GM21381 (cell line): Measurements from ENCODE around the gene RPL27.

Experiments
- ATAC-seq: cut with Tn5 transposase; IDR thresholded peaks from one replicate; pipeline ENCODE4 v1.9.1; 2021; ENCODE audit warnings: mild to moderate bottlenecking, moderate library complexity; ENCODE audit not compliant: unreplicated experiment

The RPL27 gene

GRCh38 chr17:43020789-43021740 lies 22.8 kb downstream of the RPL27 start:
- no peak for ATAC-seq

DNA sequence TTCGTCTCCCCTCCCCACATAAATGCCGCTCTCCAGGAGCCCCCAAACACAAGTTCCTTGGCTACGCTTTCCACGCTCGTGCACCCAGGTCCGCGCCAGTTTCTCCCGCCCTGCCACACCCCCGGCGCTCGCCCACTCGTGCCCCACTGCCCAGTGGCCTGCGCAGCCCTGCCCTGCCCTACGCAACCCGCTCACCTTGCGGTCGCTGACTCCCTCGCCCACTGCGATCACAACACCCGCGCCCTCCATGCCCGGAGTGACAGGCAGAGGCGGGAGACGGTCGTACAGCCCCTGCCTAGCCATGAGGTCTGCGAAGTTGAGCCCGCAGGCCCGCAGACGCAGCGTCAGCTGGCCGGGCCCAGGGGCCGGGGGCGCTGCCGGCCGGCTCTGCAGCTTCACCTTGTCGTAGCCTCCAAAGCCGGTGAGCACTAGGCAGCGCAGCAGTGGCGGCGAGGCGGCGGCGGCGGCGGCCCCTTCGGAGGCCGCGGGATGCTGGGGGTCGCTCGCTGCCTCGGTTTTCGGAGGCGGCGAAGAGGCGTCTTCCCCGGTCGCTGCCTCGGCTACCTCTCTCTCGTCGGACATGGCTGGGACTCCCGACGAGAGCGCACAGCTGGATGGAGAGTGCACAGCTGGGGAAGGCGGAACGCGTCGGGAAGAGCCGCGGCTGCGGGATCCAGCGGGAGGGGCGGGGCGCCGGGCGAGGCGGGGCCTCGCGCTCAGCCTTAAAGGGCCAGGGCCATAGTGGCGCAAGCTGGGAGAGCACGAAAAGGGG lies 23.7 kb downstream of the RPL27 start, which contains the start of gene VAT1:
Gene VAT1 (minus strand): TSS at position 645 of the 772 bp plus-strand sequence. CDS start 63 bp downstream, at position 582.
- peak; percentile 49 for ATAC-seq

DNA sequence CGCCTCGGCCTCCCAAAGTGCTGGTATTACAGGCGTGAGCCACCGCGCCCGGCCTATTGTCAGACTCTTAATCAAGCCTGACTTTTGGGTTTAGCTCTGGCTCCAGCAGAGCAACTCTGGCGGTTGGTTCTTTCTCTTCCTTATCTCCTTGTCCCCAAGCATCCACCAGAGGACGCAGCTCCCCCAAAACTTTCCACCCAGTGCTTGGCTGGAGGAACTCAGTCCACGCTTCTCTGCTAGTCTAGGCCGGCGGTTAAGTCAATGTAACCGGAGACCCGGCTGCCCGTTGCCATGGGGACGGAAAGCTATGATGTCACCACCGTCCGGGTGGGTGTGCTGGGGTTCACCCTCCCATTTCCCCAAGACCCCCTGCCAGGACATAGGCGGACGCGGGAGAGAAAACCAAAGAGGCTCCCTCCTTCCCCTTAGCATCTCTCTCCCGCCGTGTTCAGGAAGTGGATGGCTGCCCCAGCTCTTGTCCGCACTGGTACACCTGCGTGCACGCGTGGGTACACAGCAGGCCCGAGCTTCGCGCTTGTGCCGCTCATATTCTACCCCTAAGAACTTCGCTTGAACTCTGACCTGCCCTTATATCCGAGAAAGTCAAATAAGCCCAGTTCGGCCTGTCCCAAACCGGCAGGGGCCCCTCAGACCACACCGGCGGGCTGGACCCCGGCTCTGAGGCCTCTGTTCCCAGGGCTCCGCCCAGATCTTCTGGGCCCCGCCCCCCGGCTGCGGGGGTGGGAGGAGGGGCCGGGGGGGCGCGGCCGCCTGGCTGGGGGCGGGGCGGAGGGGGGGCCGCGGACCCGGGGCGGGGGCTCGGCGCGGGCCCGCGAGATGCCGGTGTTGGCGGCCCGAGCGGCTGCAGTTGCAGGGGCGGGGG lies 26.4 kb downstream of the RPL27 start, which contains the start of gene RND2:
Gene RND2 (plus strand): TSS at position 825 of the 883 bp plus-strand sequence. CDS start 117 bp downstream, outside the sequence.
- ATAC-seq, result no peak

DNA sequence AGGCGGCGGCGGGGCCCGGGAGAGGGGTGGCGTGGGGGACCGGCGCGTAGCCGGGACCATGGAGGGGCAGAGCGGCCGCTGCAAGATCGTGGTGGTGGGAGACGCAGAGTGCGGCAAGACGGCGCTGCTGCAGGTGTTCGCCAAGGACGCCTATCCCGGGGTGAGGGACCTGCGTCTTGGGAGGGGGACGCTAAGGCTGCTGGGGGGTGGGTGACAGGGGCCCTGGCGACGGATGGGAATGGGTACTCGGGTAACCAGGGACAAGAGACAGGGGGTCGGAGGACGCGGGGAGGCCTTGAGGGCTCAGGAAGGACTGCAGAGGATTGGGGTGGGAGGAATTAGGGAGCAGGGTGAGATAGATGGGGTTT lies 27.1 kb downstream of the RPL27 start:
- ATAC-seq, result no peak

GRCh38 chr17:43025766-43026537 lies 27.7 kb downstream of the RPL27 start:
- ATAC-seq, result no peak

DNA sequence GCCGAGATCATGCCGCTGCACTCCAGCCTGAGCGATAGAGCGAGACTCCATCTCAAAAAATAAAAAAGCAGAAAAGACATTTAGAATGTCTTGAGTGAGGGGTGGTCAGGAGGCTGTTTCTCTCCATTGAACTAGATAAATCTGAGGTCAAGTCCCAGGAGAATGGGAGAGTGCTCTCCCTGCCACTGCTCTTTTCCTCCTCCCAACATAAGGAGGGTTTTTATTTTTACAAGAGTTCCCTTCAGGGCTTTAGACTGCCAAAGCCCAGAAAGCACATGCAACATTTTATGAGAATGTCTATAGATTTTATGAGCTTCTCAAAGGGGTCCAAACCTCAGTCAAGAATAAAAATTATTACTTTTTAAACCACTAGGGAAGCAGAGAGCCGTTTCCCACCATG lies 28.4 kb downstream of the RPL27 start:
- ATAC-seq, result no peak

DNA sequence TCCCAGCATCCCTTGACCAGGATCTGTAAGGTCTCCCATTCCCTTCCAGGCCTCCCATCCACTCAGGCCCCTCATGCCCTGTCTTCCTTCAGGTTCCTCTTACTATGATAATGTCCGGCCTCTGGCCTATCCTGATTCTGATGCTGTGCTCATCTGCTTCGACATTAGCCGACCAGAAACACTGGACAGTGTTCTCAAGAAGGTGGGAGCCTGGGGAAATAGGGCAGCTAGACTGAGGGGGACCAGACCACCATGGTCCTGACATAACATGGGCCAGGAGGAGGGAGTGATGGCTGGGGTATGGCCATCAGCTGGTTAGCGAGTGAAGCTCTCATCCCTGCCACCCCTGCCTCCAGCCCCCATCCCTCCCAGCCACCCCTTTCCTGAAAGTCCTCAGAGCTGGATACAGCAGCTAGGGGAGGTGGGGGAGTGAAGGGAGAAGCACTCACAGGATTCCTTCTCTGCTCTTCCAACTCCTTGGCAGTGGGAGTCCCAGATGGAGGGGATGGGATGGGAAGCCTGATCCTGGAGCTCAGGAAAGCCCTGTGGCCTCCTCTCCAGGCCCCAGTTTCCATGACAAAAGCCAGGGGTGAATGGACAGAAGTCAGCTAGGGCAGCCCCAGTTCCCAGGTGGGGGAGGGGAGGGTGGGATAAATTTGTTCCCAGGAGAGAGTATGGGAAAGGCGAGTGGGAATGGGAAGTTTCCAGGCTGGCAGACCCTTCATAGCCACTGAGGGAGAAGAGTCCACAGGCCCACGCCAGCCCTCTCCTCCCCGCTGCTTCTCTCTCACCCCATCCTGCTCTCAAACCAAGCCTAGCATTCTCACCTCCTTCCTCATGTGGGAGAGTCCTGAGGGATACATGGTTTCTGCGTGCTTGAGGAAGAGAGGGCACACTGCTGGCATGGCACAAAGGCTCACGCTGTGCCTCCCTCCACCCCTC lies 29.1 kb downstream of the RPL27 start:
- no peak for ATAC-seq

GRCh38 chr17:43028221-43028861 lies 30.1 kb downstream of the RPL27 start:
- ATAC-seq, result no peak

GRCh38 chr17:43030137-43030767 lies 32.0 kb downstream of the RPL27 start:
- no peak for ATAC-seq

DNA sequence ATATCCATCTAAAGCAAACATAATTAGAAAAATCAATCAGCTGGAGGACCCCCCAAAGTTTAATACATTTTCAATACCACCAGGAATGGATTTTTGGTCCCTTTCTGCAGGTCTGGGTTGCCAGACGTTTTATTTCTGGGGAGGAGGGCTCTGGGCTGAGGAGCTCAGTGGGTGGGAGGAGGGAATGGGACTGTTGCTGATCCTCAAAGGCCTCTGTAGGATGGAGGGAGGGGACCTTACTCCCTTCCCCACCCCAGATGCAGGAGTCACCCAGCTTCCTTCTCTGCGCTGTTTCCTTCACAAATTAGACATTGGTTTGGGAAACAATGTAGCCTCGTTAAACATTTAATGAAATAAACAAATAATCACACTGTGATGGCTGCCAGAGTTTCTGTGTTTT lies 33.4 kb downstream of the RPL27 start:
- no peak for ATAC-seq

- no peak for ATAC-seq
These were observed 36.0 kb downstream of the RPL27 start for GRCh38 chr17:43033948-43034881.

GRCh38 chr17:43034894-43035293 lies 36.7 kb downstream of the RPL27 start:
- no peak for ATAC-seq

- no peak for ATAC-seq
These were observed 41.4 kb downstream of the RPL27 start for GRCh38 chr17:43039646-43040045.

GRCh38 chr17:43040655-43041054 lies 42.4 kb downstream of the RPL27 start:
- no peak for ATAC-seq

DNA sequence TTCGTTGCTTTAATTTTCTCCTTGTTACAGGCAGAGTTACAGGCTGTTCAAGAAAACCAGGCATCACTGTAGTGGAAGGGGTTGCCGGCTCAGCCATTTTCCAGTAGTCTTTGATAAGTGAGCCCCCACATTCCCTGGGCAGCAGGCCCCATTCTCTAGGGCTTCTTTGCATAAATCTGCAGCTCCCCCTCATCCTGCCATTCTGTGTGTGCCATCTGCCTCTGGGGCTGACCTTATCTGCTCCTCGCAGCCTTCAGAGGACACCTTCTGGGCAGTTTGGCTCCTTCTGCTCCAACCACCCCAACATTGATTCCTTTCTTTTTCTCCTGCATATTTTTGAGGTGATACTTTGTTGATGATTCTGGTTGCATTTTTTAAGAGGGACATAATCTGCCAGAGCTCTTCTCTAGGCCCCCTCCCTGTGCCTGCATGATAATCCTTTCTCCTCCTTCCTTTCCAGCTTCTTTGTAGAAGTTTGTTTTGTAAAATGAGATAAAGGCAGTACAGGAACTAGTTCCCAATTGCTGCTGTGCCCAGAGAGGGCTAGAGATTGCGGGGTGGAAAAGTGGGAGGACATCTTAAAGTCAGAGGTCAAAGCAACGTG lies 43.9 kb downstream of the RPL27 start:
- ATAC-seq, result no peak

- ATAC-seq, result no peak
These were observed 45.1 kb downstream of the RPL27 start for GRCh38 chr17:43043307-43043706.
